ENCODE data around the gene POLR2A.
"Not testable (repeated sequence)": the region's sequence is repeated elsewhere in the genome, so short reads cannot be mapped to it uniquely, and the experiment has no call there.

POLR2A gene

GRCh38 chr17:7466639-7467341, 17.4 kb upstream of the POLR2A start:
- TF ChIP-seq CTCF (IDR thresholded peaks at IDR 0.05; ENCODE audit: low read depth, low read length), result no peak
- peak; percentile 49 for DNase-seq (ENCODE audit: low read depth, low spot score)
- no peak overlapping the region for H3K4me3 ChIP-seq (ENCODE audit: low read depth, low read length)
- in situ Hi-C loops (cut with HindIII; ENCODE audit: low sequenced_read_pairs), result no loop called here

DNA sequence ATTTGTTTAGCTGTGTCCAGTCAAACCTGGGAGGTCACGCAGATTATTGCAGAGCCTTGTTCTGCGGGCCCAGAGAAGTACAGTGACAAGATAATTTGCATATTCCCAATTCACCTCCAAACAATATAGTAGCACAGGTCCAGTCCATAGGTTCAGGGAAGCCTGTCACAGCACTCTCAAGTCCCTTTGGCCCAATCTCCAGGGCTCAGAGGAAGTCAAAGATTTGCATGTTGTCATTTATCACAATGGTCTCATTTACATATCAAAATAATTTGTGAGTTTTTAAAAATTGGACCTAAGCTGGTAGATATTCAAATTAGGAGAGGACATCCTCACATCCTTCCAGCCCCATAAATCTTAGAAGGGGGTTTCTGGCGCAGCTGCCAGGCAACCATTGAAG, 16.7 kb upstream of the POLR2A start:
- no peak for DNase-seq (ENCODE audit: low read depth, low spot score)
- TF ChIP-seq CTCF (IDR thresholded peaks at IDR 0.05; ENCODE audit: low read depth, low read length), result no peak
- H3K4me3 ChIP-seq (ENCODE audit: low read depth, low read length), result no peak overlapping the region
- in situ Hi-C loops (cut with HindIII; ENCODE audit: low sequenced_read_pairs), result no loop called here

GRCh38 chr17:7468290-7468689, 15.9 kb upstream of the POLR2A start:
- TF ChIP-seq CTCF (IDR thresholded peaks at IDR 0.05; ENCODE audit: low read depth, low read length), result no peak
- in situ Hi-C loops (cut with HindIII; ENCODE audit: low sequenced_read_pairs), result no loop called here
- DNase-seq (ENCODE audit: low read depth, low spot score), result no peak
- no peak overlapping the region for H3K4me3 ChIP-seq (ENCODE audit: low read depth, low read length)

DNA sequence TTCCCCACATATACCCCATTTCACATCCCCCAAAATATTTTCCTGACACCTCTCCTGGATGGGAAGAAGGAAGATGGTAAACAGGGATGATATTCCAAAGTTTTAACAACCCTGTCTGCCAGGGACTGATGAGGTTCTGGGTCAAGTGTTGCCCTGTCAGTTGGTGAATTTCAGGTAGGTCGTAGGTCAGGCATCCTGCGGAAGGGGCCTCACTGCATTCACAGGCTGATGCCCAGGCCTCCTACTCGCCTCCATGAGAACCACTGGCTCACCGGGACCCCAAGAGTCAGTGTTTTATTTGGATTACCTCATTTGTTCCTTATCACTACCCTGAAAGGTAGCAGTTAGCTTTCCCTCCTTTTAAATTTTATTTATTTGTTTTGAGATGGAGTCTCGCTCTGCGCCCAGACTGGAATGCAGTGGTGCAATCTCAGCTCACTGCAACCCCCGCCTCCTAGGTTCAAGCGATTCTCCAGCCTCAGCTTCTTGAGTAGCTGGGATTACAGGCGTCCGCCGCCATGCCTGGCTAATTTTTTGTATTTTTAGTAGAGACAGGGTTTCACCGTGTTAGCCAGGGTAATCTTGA, 15.3 kb upstream of the POLR2A start:
- no peak overlapping the region for H3K4me3 ChIP-seq (ENCODE audit: low read depth, low read length)
- no peak for TF ChIP-seq CTCF (IDR thresholded peaks at IDR 0.05; ENCODE audit: low read depth, low read length)
- DNase-seq (ENCODE audit: low read depth, low spot score), result no peak
- in situ Hi-C loops (cut with HindIII; ENCODE audit: low sequenced_read_pairs), result no loop called here

DNA sequence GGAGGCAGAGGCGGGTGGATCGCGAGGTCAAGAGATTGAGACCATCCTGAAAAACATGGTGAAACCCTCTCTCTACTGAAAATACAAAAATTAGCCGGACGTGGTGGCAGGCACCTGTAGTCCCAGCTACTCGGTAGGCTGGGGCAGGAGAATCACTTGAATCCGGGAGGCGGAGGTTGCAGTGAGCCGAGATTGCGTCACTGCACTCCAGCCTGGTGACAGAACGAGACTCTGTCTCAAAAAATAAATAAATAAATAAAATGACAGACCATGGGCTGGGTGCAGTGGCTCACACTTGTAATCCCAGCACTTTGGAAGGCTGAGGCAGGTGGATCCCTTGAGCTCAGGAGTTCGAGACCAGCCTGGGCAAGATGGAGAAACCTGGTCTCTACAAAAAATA, 14.3 kb upstream of the POLR2A start:
- in situ Hi-C loops (cut with HindIII; ENCODE audit: low sequenced_read_pairs); H3K4me3 ChIP-seq (ENCODE audit: low read depth, low read length); DNase-seq (ENCODE audit: low read depth, low spot score): not testable (repeated sequence)

DNA sequence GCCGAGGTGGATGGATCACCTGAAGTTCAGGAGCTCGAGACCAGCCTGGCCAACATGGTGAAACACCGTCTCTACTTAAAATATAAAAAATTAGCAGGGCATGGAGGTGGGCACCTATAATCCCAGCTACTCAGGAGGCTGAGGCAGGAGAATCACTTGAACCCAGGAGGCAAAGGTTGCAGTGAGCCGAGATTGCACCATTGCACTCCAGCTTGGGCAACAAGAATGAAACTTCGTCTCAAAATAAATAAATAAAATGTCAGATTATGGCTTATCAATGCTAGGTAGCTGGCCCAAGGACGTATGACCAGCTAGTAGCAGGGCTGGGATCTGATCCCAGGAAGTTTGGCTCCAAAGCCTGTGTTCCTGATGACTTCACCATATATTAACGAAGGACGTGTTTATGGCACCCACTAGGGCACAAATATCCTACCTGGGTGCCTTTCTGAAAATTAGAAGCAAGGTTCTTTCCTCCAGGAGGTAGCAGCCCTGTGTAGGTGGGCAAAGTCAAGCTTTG, 13.7 kb upstream of the POLR2A start:
- DNase-seq (ENCODE audit: low read depth, low spot score); in situ Hi-C loops (cut with HindIII; ENCODE audit: low sequenced_read_pairs); H3K4me3 ChIP-seq (ENCODE audit: low read depth, low read length): not testable (repeated sequence)

- H3K4me3 ChIP-seq (ENCODE audit: low read depth, low read length), result no peak overlapping the region
- DNase-seq (ENCODE audit: low read depth, low spot score), result no peak
- no peak for TF ChIP-seq CTCF (IDR thresholded peaks at IDR 0.05; ENCODE audit: low read depth, low read length)
- in situ Hi-C loops (cut with HindIII; ENCODE audit: low sequenced_read_pairs), result no loop called here
These were observed 12.4 kb upstream of the POLR2A start for GRCh38 chr17:7471729-7472128.

DNA sequence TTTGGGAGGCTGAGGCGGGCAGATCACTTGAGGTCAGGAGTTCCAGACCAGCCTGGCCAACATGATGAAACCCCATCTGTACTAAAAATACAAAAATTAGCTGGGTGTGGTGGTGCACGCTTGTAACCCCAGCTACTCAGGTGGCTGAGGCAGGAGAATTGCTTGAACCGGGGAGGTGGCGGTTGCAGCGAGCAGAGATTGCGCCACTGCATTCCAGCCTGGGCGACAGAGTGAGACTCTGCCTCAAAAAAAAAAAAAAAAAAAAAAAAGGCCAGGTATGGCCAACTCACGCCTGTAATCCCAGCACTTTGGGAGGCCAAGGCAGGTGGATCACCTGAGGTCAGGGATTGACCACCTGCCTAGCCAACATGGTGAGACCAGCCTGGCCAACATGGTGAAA, 9.4 kb upstream of the POLR2A start:
- in situ Hi-C loops (cut with HindIII; ENCODE audit: low sequenced_read_pairs); H3K4me3 ChIP-seq (ENCODE audit: low read depth, low read length); DNase-seq (ENCODE audit: low read depth, low spot score): not testable (repeated sequence)
